GM18868 (cell line): ENCODE results near the gene AGAP3.

Experiments
- ATAC-seq: cut with Tn5 transposase; IDR thresholded peaks from one replicate; pipeline ENCODE4 v1.9.1; 2021; ENCODE audit warnings: mild to moderate bottlenecking, moderate library complexity; ENCODE audit not compliant: unreplicated experiment

AGAP3 gene

DNA sequence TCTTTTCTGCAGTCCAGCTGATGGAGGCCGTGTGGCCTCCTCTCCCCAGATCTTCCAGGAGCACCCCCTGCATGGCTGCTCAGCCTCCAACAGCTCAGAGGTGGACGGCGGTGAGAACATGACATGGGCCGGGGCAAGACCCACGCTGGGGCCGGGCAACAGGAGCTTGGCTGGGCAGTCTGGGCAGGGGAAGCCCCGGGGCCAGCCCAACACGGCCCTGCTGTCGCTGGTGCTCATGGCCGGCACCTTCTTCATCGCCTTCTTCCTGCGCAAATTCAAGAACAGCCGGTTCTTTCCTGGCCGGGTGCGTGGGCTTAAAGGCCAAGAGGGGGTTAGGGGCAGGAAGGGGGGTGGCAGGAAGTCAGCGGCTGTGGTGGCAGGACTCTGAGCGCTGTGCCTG is 12.3 kb upstream of the AGAP3 start:
- no peak for ATAC-seq

DNA sequence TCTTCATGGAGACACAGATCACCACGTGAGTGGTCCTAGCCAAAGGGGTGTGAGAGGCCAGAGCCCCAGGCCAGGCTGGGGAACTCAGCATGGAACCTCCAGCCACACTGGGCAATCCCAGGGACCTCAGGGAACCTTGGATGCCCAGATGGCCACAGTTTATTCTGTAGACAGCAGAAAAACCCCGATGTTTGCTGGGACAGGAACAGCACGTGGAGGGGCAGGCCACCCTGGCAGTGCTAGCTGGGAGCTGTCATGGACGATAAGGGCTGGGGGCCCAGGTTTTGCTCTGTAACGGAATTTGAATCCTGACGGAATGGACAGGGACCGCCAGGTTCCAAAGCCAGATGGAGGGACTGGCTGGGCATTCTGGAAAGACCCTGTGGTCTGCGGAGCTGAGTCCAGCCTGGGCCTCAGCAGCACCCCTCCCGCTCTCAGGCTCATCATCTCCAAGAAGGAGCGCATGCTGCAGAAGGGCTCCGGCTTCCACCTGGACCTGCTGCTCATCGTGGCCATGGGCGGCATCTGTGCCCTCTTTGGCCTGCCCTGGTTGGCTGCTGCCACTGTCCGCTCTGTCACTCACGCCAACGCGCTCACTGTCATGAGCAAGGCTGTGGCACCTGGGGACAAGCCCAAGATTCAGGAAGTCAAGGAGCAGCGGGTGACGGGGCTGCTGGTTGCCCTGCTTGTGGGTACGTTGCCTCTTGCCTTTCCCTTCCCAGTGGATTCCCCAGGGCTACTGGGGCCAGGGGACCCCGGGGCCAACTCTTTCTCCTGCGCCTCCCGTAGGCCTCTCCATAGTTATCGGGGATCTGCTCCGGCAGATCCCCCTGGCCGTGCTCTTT is 11.2 kb upstream of the AGAP3 start:
- no peak for ATAC-seq

DNA sequence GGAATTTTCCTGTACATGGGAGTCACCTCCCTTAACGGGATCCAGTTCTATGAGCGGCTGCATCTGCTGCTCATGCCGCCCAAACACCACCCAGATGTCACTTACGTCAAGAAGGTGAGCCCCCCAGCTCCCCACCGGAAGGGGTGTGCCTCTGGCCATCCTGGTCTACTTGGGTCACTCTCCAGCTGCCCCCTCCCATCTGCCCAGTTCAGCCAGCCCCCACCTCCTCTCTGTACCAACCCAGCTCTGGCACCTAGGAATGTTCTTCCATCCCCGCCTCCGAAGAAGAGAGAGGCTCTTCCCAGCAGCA is 10.7 kb upstream of the AGAP3 start:
- no peak for ATAC-seq

DNA sequence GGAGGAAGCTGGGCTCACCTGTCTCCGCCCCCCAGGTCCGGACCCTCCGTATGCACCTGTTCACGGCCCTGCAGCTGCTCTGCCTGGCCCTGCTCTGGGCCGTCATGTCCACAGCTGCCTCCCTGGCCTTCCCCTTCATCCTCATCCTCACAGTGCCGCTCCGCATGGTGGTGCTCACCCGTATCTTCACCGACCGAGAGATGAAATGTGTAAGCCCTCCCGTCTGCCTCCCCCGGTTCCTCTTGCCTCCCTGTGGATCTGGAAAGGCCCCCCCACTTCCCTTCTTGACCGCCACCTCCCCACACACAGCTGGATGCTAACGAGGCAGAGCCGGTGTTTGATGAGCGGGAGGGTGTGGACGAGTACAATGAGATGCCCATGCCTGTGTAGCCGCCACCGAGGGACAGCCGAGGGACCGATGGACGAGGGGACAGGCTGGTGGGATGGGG is 10.3 kb upstream of the AGAP3 start:
- ATAC-seq: no peak

DNA sequence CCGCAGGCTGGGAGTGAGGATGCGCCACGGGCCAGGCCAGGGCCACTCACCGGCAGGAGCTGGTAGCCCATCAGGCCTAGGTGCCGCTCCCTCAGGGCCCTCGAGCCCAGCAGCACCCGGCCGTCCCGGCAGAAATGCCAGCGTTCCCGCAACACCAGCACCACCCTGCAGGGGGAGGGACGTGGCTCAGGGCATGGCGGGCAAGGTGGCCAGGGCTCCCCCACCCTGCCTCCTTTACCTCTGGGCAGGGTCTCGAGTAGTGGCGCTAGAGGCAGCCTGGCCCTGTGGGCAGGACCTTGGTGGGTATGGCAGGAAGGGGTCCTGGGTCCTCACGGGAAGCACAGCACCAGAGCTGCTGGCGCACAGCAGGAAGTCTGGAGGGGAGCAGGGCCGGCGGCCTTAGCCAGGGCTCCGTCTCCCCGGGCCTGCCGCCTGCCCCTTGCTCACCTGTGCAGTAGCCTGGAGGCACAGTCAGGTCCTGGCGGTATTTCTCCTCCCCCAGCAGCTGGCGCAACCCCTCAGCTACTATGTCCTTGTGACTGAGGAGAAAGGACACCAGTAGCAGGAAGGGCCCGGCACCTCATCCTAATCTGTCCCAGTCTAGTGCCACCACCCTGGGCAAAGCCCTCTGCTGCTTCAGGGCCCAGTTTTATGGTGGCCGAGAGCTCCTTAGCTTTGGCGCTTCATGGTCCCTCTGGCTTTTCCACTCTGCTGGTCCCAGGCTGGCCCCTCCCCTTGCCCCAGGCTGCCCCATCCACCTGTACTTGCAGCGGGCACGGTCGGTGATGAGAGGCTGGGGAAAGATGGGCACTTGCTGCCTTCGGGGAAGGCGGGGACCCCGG is 9.2 kb upstream of the AGAP3 start:
- ATAC-seq: no peak

DNA sequence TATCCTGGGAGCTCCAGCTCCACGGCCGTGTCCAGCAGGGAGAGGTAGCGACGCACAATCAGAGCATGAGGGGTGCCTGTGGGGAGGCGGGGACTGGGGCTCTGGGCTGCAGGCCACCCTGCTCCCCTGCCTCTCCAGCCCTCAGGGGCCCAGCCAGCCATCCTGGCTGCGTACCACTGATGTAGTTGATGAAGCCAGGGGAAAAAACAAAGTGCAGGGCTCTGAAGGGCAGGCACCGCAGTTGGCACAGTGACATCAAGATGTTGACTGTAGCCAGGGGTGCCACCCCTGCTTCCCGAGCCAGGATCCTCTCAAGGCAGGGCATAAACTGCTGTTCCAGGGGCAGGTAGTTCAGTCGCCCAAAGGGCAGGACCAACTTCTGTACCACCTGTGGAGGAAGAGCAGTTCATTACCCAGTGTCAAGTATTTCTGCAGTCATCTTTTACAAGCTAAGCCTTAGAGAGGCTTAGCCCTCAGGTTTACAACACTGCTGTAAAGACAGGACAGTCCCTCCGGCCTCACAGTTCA is 8.5 kb upstream of the AGAP3 start:
- no peak for ATAC-seq

DNA sequence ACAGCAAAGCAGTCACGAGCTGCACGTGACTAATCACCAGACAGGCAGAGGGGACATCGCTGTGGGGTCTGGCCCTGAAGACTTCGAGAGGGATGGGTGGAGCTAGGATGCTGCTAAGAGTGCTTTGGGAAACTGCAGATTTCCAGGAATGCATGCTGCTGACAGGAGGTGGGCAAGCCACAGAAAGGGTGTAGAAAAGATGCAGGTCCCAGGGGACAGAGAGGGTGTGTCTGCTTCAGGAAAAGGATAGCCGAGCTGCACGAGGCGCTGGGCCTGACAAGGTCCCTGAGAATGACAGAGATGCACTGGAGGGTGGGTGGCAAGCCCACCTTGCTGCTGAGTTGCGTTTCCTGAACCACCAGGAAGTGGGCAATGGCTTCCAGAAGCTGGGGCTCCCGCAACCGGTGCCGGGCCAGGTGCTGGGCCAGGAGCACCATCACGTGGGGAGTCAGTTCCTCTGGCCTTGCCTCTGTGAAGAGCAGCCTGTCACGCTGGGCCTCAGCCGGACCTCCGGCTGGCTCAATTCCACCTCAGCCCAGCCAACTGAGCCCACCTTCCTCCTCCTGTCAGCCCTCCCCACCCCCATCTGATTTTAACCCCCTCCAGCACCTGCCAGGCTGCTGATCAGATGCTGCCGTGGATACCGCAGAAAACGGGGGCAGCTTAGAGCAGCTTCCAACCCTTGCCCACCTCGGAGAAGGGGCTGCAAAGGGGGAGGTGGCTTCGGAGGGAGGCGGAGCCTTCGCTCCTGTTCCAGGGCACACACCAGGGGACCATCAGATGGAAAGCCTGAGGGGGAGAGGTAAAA is 7.8 kb upstream of the AGAP3 start:
- ATAC-seq: no peak

DNA sequence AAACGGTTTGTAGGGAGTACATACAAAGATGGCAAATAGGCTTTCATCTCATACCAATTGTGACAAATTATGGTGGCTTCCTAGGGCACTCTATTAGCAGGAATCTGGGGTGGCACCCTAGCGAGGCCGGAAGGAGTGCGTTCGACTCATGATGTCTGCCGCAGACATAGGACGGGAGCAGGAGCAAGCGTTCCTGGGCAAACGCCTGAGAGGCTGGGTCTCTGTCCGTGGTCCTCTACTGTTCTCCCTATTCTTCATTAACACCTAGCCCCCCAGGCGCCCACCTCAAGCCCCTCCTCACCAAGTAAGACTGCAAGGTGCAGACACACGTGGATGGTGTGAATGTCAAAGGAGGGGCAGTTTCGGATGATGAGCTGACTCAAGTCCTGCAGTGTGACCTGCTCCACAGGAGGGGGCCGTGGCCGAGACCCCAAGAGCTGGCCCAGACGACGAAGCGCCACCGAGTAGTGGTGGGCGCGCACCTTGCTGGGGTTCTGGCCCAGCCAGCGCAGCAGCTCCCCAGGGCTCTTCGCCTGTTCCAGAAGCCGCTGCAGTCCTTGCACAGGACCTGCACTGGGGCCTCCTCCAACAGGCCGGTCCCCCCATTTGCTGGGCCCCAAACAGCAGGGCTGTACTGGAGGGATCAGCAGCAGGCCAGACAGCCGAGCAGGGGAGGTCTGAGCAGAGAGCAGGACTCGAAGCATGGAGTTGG is 6.9 kb upstream of the AGAP3 start:
- no peak for ATAC-seq

DNA sequence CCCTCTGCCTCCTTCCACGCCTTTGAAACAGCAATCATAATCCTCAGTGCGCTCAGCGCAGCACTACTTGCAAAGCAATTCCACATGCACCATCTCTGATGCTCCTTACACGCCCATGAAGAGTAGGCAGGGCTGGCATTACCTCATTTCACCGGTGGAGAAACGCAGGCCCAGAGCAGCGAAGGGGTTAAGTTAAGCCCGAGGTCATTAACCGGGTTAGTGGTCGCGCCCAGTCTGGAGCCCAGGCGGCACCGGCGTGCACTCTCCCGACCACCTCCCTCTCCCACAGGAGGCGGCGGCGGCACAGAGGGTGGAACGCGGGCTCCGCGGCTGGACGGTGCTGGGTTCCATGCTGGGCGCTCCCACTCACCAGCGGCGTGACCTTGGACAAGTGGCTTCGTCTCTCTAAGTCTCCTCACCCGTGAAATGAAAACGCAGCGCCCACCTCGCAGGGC is 6.2 kb upstream of the AGAP3 start:
- no peak for ATAC-seq

DNA sequence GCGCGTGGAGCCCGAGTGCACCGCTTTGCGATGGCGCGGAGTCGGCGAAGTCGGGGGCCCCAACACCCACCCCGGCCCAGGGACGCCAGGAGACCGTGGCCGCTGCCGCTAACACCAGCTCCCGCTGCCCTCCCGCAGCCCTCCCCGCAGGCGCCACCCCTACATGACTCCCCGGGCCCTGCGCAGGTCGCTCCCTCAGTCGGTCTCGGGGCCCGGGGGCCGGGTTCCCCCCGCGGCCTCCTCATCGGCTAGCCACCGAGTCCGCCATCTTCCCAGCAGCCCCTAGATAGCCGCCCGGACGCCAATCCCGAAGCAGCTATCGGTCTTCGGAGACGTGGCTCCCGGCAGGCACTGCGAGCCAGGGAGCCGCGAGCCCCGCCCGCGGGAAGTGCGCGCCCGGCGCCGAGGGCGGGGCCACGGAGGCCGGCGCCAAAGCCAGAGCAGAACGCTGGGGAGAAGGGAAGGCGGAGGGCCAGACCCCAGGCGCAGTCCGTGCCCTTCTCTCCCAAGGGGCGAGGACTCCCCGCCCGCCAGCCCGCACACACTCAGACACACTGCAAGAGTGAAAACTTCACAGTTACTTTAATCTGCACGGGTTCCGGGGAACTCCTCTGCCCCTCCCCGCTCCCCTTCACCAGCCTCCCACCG is 5.6 kb upstream of the AGAP3 start, which contains the start of gene FASTK:
FASTK (minus strand) TSS at position 288 of the 648 bp plus-strand sequence; CDS start at position 245, 43 bp downstream.
- peak; percentile 79 for ATAC-seq

DNA sequence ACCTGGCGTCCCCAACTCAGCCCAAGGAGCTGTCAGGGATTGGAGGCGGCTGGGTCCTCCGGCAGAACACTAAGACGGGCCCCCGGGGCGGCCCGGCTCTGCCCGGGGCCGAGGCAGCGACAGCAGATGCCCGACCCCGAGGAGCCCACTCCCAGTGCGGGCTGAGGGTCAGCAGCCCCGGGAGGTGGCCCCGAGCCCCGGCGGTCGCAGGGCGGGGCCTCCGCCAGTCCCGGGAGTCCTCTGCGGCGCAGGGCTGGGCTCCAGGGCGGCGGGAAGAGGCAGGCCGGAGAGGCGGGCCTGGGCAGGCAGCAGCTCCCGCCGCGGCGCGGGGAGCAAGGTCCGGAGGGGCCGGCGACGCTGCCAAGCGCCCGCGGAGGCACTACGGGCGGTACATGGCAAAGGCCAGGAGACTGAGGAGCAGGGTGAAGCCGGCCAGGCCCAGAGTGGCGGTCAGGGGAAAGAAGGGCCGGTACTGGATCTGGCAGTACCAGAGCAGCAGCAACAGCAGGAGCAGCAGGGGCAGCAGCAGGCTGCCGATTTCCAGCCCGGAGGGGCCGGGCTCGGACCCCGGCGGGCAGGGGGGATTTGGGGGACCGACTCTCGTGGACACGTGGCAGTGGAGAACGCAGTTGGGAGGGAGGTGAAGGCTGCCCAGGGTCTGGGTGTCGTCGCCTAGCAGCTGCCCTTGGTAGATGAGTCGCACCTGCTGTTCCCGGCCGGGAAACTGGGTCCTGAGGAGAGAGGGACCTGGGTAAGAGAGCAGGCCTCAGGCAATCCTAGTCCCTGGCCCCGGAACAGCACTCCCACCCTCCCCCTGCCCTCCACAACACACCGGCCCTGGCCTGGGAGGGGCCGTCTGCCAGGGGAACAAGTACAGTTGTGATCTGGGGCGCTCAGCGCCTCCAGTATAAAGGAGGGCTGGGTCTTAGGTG is 4.8 kb upstream of the AGAP3 start:
- ATAC-seq: no peak

DNA sequence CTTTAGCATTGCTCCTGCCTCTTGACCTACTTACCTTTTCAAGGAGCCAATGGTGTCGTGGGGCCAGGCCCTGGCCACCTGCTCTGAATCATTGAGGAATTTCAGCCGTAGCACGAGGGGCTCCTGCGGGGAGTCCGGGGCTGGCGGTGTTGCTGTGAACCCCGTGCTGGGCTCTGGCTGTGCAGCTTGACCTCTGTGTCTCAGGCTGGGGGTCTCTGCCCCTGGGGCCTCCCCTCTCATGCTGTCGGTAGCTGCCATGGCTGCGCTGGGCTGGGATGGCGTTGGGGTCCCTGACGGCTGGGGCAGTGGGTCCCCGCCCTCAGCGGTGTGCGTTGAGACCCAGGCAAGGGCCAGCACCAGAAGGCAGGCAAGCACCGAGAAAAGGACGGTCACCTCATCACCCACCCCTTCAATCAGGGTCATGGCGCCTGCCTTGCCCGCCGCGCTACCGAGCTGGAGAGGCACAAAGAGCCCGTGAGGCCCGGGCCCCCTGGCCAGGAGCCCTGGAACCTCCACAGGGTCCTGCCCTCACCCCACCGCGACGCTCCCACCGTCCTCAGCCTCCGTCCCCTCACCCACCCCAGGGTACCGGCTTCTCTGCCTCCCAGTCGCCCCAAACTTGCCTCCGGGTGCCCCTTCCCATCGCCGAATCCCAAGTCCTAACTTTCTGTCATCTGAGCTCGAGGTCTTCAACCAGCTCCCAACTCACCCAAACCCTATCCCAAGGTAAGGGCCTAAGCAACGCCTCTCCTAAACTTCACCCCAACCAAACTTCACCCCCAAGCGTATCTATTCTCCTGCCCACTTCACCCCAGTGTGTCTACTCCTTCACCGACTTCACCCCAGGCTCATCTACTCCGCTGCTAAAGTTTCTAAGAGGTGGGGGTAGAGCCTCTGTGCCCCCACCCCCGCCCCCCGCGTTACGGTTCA is 3.9 kb upstream of the AGAP3 start:
- ATAC-seq: no peak

DNA sequence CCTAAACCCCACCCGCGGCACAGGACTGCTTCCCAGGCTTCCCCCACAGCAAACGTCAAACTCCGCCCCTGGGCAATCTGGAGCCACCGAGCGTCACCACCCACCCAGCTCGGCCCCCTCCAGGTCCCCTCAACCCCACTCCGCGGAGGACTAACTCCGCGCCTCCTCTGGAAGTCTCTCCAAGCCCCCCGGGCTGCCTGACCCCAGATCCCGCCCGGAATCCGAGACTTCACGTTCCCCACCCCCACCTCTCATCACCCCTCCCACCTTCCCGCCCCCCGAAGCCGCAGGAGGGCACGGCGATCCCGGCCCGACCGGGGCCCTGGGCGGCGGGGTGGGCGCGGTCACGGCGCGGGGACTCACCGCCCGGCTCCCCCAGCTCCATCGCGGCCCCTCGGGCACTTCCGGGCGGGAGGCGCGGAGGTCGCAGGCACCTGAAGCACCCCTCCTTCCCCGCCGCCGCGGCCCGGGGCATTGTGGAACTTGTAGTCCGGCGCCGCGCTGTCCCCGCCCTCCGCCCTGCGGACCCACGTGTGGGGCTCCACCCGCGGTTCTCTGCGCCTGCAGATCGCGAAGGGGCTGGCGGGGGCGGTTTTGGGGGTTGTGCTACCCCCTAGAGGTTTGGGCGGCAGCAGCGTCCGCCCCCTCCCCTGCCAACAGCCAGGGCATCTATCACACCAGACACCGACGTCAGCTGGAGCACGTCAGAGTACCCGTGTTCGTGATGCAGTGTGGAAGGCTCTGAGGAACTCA is 3.0 kb upstream of the AGAP3 start, which contains the start of gene TMUB1:
TMUB1 (minus strand) TSS at position 423 of the 753 bp plus-strand sequence. CDS start 930 bp downstream, outside the sequence.
- peak; percentile 48 for ATAC-seq

DNA sequence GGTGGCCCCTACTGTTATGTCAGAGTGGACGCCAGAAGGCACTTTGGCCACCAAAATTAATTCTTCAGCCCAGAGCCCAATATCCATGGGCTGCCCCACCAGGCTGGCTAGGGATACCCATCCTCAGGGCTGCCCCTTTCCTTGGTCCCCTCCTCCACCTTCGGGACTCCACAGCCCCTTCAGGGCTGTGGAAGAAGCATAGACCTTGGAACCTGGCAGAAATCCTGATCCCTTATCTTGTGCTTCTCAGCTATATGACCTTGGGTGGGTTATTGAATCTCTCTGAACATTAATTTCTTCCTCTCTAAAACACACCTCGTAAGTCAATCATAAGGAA is 2.5 kb upstream of the AGAP3 start:
- no peak for ATAC-seq

DNA sequence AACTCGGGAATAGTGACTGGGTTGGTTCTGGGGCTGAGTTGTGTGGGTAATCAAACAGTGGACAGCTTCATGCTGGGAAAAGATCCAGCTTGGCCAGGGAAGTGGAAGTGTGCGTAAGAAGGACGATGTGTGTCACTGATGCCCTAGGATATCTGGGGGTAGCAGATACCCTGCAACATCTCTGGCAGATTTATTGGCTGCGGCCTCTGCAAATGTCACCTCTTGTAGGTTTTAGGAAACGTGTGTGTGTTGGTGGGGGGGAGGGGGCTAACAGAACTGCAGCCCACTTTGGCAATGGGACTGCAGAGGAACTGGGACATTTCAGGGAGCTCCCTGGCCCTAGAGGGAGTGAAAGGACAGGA is 965 bp upstream of the AGAP3 start:
- ATAC-seq: no peak

DNA sequence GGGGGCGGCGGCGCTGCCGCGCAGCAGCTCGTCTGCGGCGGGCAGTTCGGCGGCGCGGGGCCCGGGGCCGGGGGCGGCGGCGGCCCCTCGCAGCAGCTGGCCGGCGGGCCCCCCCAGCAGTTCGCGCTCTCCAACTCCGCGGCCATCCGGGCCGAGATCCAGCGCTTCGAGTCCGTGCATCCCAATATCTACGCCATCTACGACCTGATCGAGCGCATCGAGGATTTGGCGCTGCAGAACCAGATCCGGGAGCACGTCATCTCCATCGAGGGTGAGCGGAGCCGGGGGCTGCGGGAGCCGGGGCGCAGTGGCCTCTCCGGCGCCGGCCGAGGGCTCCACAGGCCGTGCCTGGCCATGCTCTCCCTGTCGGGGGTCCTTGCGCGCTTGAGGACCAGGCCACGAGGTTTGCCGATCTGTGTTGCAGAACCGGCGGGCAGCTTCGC is 548 bp downstream of the AGAP3 start:
- no peak for ATAC-seq
